NCI-H524 treated with DMSO at 0.1 percent for 48 hours (cell line): ENCODE data around the gene ATXN7.

ENCODE experiments used
- DNase-seq: peaks from one replicate; lab custom pipeline; 2025; lab: John Stamatoyannopoulos, UW

ATXN7 gene

DNA sequence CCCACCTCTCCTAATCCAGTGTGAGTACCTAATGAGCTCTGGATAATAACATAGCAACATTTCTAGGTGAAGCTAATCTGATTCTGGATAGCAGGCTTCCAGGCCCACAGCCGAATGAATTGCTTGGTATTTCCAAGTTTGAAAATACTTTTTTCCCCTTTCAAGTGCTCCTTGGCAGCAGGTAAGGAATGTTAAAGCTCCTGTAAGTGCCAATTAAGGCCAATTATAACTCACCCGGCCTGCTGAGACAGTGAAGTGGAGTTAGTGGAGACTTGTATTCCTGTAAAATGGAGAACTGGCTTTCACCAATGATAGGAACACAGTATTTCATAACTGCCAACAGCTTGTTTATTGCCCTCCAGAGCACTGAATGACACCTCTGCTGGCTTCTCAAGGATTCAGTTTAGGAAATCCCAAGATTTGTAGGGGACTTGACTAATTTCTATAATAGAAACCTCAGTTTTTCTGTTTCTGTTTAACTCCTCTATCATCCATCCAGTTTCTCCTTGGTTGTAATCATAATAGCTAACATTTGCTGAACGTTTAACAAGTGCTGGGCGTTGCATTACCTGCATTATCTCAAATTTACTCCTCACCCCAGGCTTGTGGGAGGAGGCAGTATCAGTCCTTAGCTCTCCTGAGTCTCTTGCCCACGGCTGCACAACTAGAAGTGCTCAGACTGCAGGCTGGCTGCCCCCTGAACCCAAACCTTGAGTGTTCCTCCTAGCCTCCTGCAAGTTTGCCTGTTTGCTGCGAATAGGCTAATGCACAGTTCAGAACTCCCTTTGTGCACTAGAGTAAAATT is 101.2 kb downstream of the ATXN7 start:
- DNase-seq: peak; percentile 98

GRCh38 chr3:63966007-63966406 is 102.3 kb downstream of the ATXN7 start:
- DNase-seq: no peak

GRCh38 chr3:63966871-63967270 is 103.2 kb downstream of the ATXN7 start:
- DNase-seq: no peak

DNA sequence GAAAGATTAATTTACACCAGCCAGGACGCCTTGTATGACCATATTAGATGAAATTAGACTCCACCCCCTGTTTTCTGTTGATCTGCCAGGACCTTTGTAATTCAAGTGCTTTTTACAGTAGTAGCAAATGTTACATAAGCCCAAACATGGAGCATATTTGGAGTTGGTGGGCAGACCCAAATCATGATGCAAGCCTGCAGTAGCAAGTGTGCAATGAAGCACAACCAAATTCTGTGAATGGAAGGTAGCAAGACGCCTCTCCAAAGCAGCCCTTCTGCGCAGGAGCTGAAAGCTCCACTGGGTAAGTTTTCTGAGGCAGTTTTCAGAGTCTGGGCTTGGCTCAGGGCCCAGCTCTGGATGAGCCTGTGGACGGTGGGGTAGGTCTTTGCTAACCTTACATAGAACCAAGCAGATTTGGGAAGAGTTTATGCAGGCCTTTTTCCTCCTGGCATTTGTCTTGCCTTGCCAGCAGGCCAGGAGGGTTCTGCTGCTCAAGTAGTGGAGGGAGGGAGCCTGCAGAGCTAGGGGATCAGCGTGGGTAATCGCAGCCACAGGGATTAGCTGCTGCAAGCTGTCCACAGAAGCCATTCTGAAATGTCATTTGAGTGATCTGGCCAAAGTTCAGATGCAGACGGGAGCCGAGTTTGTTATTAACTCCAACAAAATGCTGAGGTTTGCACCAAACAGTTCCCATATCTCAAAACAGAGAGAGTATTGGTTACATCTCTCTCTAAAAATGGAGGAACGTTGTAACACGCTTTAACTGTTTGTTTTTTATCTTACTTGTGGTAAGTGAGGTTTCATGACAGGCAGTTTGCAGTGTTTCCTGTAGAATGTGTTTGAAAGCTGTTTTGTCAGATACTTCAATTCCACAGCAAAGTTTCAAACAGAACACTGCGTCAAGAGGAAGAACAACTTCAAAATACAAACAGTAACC is 104.3 kb downstream of the ATXN7 start:
- DNase-seq: peak; percentile 66

DNA sequence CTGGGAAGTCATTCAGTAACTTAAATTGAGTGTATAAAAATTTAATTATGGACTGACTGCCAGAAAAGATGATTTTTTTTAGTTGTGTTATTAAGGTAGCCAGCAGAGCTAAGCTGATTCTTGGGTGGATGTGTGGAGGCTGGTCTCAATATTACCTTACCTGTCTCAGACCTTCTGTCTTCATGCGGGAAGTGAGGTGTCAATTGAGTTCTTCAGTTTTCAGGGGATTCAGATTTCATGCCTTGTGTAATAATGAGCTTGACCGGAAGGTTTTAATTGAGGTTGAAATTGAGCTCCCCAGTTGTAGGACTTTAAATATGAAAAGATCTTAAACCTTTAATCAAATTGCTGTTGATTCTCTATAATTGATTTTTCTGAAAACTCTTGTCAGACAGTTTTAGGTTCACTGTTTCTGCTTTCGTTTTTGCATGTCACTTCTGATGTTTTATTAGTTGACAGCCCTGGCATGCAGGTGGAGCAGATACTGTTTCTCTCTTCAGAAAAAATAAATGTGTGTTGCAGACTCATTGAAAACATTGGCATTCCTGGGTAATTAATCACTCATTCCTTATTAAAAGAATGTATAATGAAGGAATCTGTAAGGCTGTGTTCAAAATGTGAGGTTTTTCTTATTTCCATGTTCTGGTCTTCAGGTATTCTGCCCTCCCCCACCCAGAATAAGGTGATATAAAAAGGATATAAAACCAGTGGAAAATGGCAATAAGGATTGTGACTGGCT is 105.1 kb downstream of the ATXN7 start:
- DNase-seq: no peak

GRCh38 chr3:63969876-63970275 is 106.2 kb downstream of the ATXN7 start:
- DNase-seq: no peak

GRCh38 chr3:63970631-63971475 is 107.2 kb downstream of the ATXN7 start:
- no peak for DNase-seq

GRCh38 chr3:63972196-63972595 is 108.5 kb downstream of the ATXN7 start:
- DNase-seq: no peak

DNA sequence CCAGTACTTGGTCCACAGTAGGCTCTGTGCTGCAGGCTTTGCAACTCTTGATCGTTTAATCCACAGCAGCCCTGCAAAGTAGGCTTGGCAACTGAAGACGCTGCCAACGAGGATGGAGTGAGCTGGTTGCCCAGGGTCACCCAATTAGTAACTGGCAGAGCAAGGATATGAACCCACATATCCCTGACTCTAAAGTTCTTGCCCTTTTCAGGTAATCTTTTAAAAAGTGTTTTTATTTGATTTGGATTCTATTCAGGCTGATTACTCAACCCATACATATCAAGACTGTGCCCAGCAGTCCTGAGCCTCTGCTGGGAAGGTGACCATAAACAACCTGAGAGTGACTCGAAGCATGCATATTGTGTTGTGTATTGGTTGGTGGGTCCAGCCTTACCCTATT is 109.3 kb downstream of the ATXN7 start:
- DNase-seq: no peak

- DNase-seq: no peak
Observed at GRCh38 chr3:63973406-63973805, 109.7 kb downstream of the ATXN7 start.

- peak; percentile 26 for DNase-seq
Observed at GRCh38 chr3:63974451-63974850, 110.8 kb downstream of the ATXN7 start.

DNA sequence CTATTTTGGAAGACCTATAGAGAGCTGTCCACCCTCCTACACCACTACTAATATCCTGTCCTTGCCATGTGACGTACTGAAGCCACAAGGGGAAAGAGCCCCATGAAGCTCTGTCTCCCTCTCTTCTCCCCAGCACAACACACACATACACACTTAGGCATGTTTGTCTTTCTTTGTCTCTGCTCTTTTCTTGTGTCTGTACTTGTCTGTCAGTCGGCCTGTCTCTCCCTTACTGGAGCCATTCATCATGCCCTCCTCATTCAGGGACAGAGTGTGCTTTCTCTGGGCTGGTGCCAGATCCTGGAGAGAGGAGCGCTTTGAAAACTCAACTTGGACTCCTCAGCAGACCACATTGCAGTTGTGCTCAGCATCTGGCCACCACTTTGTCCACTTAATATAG is 112.1 kb downstream of the ATXN7 start:
- no peak for DNase-seq

- no peak for DNase-seq
Observed at GRCh38 chr3:63976161-63976871, 112.6 kb downstream of the ATXN7 start.

DNA sequence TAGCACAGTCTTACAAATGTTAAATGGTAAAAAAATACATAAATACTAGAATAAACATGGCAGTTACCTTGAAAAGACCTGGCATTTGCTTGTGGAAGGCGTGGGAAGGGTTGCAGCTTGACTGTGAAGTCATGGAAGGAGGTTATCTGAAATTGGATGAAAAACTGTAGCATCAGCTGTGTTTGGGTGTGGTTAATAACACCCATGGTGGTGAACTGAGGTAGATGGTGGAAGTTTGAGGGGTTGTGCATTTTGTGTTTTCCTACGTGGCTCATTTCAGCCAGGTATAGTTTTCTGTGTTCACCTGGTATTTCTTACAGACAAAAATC is 113.2 kb downstream of the ATXN7 start:
- no peak for DNase-seq

DNA sequence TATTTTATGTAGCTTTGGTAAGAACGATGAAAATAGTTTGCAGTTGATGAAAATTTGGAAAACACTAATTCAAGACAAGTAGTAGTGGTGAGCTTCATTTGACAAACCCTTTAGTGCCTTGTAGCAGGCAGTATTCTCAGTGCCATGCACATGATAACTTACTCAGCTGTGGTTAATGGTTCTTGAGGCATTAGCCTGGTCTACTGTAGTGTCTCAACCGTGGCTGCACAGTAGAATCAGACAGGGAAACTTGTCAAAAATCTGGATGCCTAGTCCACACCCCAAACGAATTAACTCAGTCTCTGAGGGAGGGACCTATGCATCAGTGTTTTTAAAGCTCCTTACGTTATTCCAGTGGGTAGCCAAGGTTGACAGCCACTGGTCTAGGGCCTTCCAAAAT is 114.2 kb downstream of the ATXN7 start:
- no peak for DNase-seq

DNA sequence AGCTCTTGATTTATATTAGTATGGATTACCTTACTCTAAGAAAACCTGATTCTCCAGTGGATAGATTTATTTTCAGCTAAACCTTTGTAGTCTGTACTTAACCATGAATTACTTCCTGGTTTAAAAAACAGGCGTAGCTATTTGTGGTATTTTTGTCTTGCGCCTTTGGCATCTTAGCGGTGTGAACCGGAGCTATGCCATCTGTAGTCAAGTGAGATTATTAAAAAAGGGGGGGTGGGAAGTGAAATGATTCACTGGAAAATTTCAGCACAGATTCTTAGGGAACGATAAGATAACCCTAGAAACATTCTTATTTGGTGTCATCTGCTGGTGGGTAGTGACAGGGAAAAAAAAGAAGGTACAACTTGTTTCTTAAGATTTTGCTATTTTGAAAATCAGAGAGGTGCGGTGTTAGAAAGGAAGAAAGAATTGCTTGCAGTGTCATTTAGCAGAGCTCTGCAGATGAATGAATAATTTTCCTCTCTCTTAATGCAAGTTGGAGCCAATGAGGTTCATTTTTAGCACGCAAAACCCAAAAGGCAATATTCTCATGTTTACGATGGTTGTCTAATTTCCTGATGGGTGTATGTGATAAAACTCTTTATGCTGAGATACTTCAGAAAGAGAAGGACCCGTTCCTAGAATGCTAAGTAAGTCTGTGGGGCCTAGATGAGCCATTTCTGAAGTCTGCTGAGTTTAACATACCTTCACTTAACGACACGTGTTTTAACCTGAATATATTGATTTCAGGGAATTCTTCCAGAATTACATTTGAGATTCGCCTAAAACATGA is 115.6 kb downstream of the ATXN7 start:
- no peak for DNase-seq

DNA sequence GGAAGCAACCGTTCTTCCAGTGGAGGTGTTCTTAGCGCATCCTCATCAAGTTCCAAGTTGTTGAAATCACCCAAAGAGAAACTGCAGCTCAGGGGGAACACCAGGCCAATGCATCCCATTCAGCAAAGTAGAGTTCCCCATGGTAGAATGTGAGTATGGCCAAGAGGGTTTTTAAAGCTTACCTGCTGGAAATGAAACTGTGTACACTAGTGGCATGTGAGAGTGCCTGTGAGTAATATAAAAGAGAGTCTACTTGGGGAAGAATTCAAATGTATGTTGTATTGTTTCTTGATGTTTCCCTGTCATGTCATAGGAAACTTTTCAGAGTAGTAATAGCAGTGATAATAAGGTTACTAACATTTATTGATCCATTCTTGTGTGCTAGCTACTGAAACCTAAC is 116.4 kb downstream of the ATXN7 start:
- DNase-seq: no peak

DNA sequence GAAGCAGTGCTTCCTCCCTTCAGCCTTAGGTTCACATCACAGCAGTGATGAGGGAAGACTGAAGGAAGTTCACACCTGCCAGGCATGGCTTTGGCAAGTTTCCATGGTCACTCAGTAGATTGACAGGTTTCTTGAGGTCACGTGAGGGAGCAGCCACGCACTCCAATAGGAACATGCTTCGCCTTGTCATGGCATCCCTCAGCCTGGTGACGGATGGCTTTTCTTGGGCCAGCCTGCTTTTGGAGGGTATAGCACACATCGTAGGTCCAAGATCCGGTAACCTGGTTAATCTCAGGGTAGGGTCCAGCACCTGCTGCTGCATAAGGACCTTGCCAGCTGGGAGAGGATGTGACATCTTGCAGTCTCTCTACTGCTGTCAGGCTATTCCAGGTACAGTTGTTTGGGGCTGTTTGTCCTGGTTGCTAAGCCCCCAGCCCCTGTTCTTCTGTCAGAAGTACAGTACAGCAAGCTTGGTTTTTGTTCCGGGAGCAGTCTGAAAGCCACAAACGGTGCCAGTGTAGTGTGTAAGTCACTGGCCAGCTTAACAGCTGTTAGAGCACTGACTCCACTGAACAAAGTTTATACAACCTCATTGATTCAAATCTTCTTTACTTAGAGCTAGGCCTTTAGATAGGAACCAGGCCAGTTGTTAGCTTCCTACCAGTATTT is 117.3 kb downstream of the ATXN7 start:
- DNase-seq: no peak

DNA sequence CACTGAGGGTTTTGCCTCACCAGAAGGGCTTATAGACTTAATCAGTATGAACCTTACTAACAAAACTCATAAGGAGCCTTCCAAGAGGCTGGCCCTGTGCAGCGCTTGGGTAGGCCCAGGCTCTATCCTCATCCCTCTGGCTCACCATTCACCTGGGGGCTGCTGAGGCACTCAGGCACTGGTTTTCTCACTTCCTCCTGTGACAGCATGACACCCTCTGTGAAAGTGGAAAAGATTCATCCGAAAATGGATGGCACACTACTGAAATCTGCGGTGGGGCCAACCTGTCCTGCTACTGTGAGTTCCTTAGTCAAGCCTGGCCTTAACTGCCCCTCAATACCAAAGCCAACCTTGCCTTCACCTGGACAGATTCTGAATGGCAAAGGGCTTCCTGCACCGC is 118.3 kb downstream of the ATXN7 start:
- no peak for DNase-seq

- no peak for DNase-seq
Observed at GRCh38 chr3:63984391-63984790, 120.7 kb downstream of the ATXN7 start.
